Fibroblast of lung (primary cell): ENCODE measurements around the gene CELF2. TPM values are rescaled to one million over a fixed set of nuclear protein-coding genes. Genes with fewer than 3 reads are reported as not detected.

ENCODE experiments used
- DNase-seq, 2 donors: peaks; one replicate each; pipeline versions ENCODE4 v3.0.0 to v3.0.0-alpha.2; 2010; ENCODE audit warnings: low read depth in 2 of 2
- H2AFZ ChIP-seq: 2 replicates; pipeline ENCODE4 v1.5.1; 2012; ENCODE audit warnings: low read length, control low read depth, inconsistent platforms
- H3K27ac ChIP-seq: 2 replicates; pipeline ENCODE4 v1.5.1; 2011; ENCODE audit warnings: low read length, control low read depth; ENCODE audit not compliant: insufficient read depth
- H3K27me3 ChIP-seq: 2 replicates; pipeline ENCODE4 v1.5.1; 2011; ENCODE audit warnings: mild to moderate bottlenecking, low read length; ENCODE audit not compliant: control insufficient read depth, insufficient read depth
- H3K36me3 ChIP-seq: 2 replicates; pipeline ENCODE4 v1.5.1; 2011; ENCODE audit warnings: low read length; ENCODE audit not compliant: control insufficient read depth, insufficient read depth
- H3K4me1 ChIP-seq: 2 replicates; pipeline ENCODE4 v1.5.1; 2011; ENCODE audit warnings: low read length; ENCODE audit not compliant: control insufficient read depth, insufficient read depth; ENCODE audit errors: extremely low read depth
- H3K4me2 ChIP-seq: 2 replicates; pipeline ENCODE4 v1.5.1; 2011; ENCODE audit warnings: low read length, control low read depth; ENCODE audit not compliant: insufficient read depth; ENCODE audit errors: extremely low read depth
- H3K4me3 ChIP-seq, 4 experiments: fragments of 200-600 bp in 1 of 4; sonication (generic) in 1 of 4; replicated peaks in 1 of 4; 2 replicates each; pipeline ENCODE4 v1.5.1; 2011 to 2016; ENCODE audit warnings: low read length in 4 of 4, low read depth in 3 of 4, mild to moderate bottlenecking in 3 of 4, control low read depth in 2 of 4, inconsistent platforms in 1 of 4, mixed read lengths in 1 of 4; ENCODE audit not compliant: insufficient read depth in 1 of 4; ENCODE audit errors: control extremely low read depth in 1 of 4
- H3K79me2 ChIP-seq: 2 replicates; pipeline ENCODE4 v1.5.1; 2012; ENCODE audit warnings: mild to moderate bottlenecking, low read length, inconsistent platforms; ENCODE audit not compliant: control insufficient read depth, insufficient read depth
- H3K9ac ChIP-seq: 2 replicates; pipeline ENCODE4 v1.5.1; 2011; ENCODE audit warnings: mild to moderate bottlenecking, low read length, control low read depth; ENCODE audit not compliant: insufficient read depth
- H3K9me3 ChIP-seq: 2 replicates; pipeline ENCODE4 v1.5.1; 2012; ENCODE audit warnings: low read depth, low read length; ENCODE audit not compliant: control insufficient read depth, insufficient read depth
- H4K20me1 ChIP-seq: 2 replicates; pipeline ENCODE4 v1.5.1; 2011; ENCODE audit warnings: low read length; ENCODE audit not compliant: control insufficient read depth, insufficient read depth; ENCODE audit errors: extremely low read depth
- CTCF ChIP-seq, 2 donors: IDR thresholded peaks in 1 of 2; conservative IDR thresholded peaks in 1 of 2; 1 replicate in 1 of 2; 2 replicates in 1 of 2; pipeline ENCODE4 v1.5.1; 2011 to 2012; ENCODE audit warnings: low read length in 2 of 2, control low read depth in 1 of 2, inconsistent platforms in 1 of 2, low read depth in 1 of 2, mild to moderate bottlenecking in 1 of 2
- EZH2 ChIP-seq: IDR thresholded peaks from 2 replicates; pipeline ENCODE4 v1.5.1; 2012; ENCODE audit warnings: low read length, control low read depth, mild to moderate bottlenecking; ENCODE audit errors: missing control alignments
- polyA plus RNA-seq, 2 donors: library from polyadenylated mRNA; depleted of rRNA in 1 of 2; stranded (reverse) in 1 of 2; unstranded in 1 of 2; fragments of >200 nt; gene quantifications; 2 replicates each; pipeline ENCODE4 v1.2.1, GENCODE V29; 2011 to 2012; ENCODE audit warnings: missing spikeins in 1 of 2
- total RNA-seq: library from RNA; depleted of rRNA; stranded (reverse); fragments of >200 nt; gene quantifications from 2 replicates; pipeline ENCODE4 v1.2.1, GENCODE V29; 2014

The CELF2 gene
- total and polyA plus RNA-seq, 2 donors (not counting 1 experiment from before 2014, with no cell fraction given), result 16.9 to 25.1 TPM

- Histone ChIP-seq H3K9me3 (no peaks in the 10 kb centered on the region), H3K4me3 (no peak overlapping the region), H3K27me3 (no peaks in the 10 kb centered on the region), H3K27ac (no peak overlapping the region), H2AFZ (no peak overlapping the region), H3K4me2 (no peak overlapping the region), H3K9ac (no peak overlapping the region), H3K4me1 (no peaks in the 10 kb centered on the region), H3K79me2 (no peaks in the 10 kb centered on the region), H3K36me3 (no peaks in the 10 kb centered on the region), H4K20me1 (no peaks in the 10 kb centered on the region)
- TF ChIP-seq CTCF (conservative IDR thresholded peaks at IDR 0.05 in 1 of 2, IDR thresholded peaks at IDR 0.05 in 1 of 2; ENCODE audit: low read depth in 1 of 2, low read length in 2 of 2), result no peak
- no peak for TF ChIP-seq EZH2
- no peak for DNase-seq
Measured at GRCh38 chr10:11096422-11096821, 78.8 kb downstream of the CELF2 start.

- H3K4me2 ChIP-seq, result no peak overlapping the region
- H4K20me1 ChIP-seq, result no peaks in the 10 kb centered on the region
- H3K79me2 ChIP-seq, result no peaks in the 10 kb centered on the region
- TF ChIP-seq EZH2 (no peak), CTCF (conservative IDR thresholded peaks at IDR 0.05 in 1 of 2, IDR thresholded peaks at IDR 0.05 in 1 of 2; ENCODE audit: low read depth in 1 of 2, low read length in 2 of 2) (no peak)
- DNase-seq, result no peak
- no peak overlapping the region for H3K4me3 ChIP-seq
- H3K27ac ChIP-seq, result no peak overlapping the region
- H3K36me3 ChIP-seq, result no peaks in the 10 kb centered on the region
- H3K9ac ChIP-seq, result no peak overlapping the region
- no peaks in the 10 kb centered on the region for H3K27me3 ChIP-seq
- H3K9me3 ChIP-seq, result no peaks in the 10 kb centered on the region
- no peak overlapping the region for H2AFZ ChIP-seq
- H3K4me1 ChIP-seq, result no peaks in the 10 kb centered on the region
Measured at GRCh38 chr10:11097686-11098085, 80.0 kb downstream of the CELF2 start.

DNA sequence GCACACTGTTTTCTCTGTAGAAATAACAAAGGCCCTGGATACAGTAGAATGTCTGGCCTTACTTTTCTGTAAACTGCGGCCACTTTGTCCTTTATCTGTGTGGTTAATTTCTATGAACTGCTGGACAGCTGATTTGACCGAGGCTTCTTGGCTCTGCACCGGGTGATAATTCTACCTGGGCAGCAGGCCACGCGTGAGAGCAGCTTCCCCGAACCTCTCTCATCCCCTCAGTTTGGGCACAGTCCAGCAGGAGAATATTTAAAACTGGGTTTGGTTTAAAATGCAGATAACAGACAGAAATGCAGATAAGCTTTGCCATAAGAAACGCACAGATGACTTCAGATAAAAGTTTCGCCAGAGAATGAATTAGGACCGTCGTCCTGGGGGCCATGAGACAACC, 81.0 kb downstream of the CELF2 start:
- Histone ChIP-seq H3K27ac (no peak overlapping the region), H3K36me3 (no peaks in the 10 kb centered on the region), H3K79me2 (no peaks in the 10 kb centered on the region), H4K20me1 (no peaks in the 10 kb centered on the region), H2AFZ (no peak overlapping the region), H3K4me3 (no peak overlapping the region), H3K27me3 (no peaks in the 10 kb centered on the region), H3K4me1 (no peaks in the 10 kb centered on the region), H3K9ac (no peak overlapping the region), H3K9me3 (no peaks in the 10 kb centered on the region), H3K4me2 (no peak overlapping the region)
- DNase-seq, result no peak
- TF ChIP-seq CTCF (conservative IDR thresholded peaks at IDR 0.05 in 1 of 2, IDR thresholded peaks at IDR 0.05 in 1 of 2; ENCODE audit: low read depth in 1 of 2, low read length in 2 of 2), result no peak
- no peak for TF ChIP-seq EZH2
